ENCODE results near the gene GRIP2. TPM values are rescaled to one million over a fixed set of nuclear protein-coding genes. Genes with fewer than 3 reads are reported as not detected.

GRIP2 gene
- polyA plus RNA-seq, 1 donor (not counting 4 experiments of a cell fraction or from before 2014, with no cell fraction given) = 0.01 TPM

- DNase-seq (ENCODE audit: low read depth, low spot score) (no peak), FAIRE-seq (no peak)
- Histone ChIP-seq H4K20me1 (ENCODE audit: control insufficient read depth, extremely low read depth, insufficient read depth, low read length) (no peaks in the 10 kb centered on the region), H3K4me2 (ENCODE audit: control insufficient read depth, extremely low read depth, insufficient read depth, low read depth, low read length) (no peak overlapping the region), H3K4me1 (ENCODE audit: control insufficient read depth, extremely low read depth, insufficient read depth, low read length) (no peaks in the 10 kb centered on the region), H3K4me3 (ENCODE audit: control insufficient read depth in 2 of 3, extremely low read depth in 1 of 3, insufficient read depth in 2 of 3, low read depth in 1 of 3, low read length in 3 of 3) (no peak overlapping the region), H3K27me3 (ENCODE audit: control insufficient read depth, extremely low read depth, insufficient read depth, low read length) (peaks cover 67% of the 10 kb centered on the region), H3K27ac (ENCODE audit: control insufficient read depth, insufficient read depth, low read length) (no peak overlapping the region), H3K9me1 (ENCODE audit: control insufficient read depth, extremely low read depth, insufficient read depth, low read length) (no peaks in the 10 kb centered on the region), H2AFZ (ENCODE audit: control insufficient read depth, low read length) (no peak overlapping the region), H3K9ac (ENCODE audit: control insufficient read depth, extremely low read depth, insufficient read depth, low read length) (no peak overlapping the region), H3K79me2 (ENCODE audit: control insufficient read depth, insufficient read depth, low read length) (no peaks in the 10 kb centered on the region), H3K9me3 (ENCODE audit: control insufficient read depth, low read depth, low read length) (no peaks in the 10 kb centered on the region), H3K36me3 (ENCODE audit: control insufficient read depth in 2 of 2, extremely low read depth in 1 of 2, insufficient read depth in 2 of 2, low read length in 2 of 2) (no peaks in the 10 kb centered on the region)
- dilution Hi-C loops (cut with MboI; ENCODE audit: extremely low pct_ligation_motif_present, low sequenced_read_pairs) = no loop called here
- TF ChIP-seq CTCF (optimal IDR thresholded peaks at IDR 0.05 in 1 of 3, IDR thresholded peaks at IDR 0.05 in 1 of 3, conservative IDR thresholded peaks at IDR 0.05 in 1 of 3; ENCODE audit: extremely low read depth in 1 of 3, insufficient read depth in 2 of 3, low read length in 3 of 3) (no peak), EZH2 (IDR thresholded peaks at IDR 0.05; ENCODE audit: low read length) (no peak)
These were observed 33.6 kb upstream of the GRIP2 start for GRCh38 chr3:14573706-14574105.

- no peak overlapping the region for H2AFZ ChIP-seq (ENCODE audit: control insufficient read depth, low read length)
- no peak for TF ChIP-seq EZH2 (IDR thresholded peaks at IDR 0.05; ENCODE audit: low read length)
- no peak for TF ChIP-seq CTCF (optimal IDR thresholded peaks at IDR 0.05 in 1 of 3, IDR thresholded peaks at IDR 0.05 in 1 of 3, conservative IDR thresholded peaks at IDR 0.05 in 1 of 3; ENCODE audit: extremely low read depth in 1 of 3, insufficient read depth in 2 of 3, low read length in 3 of 3)
- no peak overlapping the region for H3K9ac ChIP-seq (ENCODE audit: control insufficient read depth, extremely low read depth, insufficient read depth, low read length)
- H3K4me1 ChIP-seq (ENCODE audit: control insufficient read depth, extremely low read depth, insufficient read depth, low read length) = no peaks in the 10 kb centered on the region
- H3K4me2 ChIP-seq (ENCODE audit: control insufficient read depth, extremely low read depth, insufficient read depth, low read depth, low read length) = no peak overlapping the region
- H3K36me3 ChIP-seq (ENCODE audit: control insufficient read depth in 2 of 2, extremely low read depth in 1 of 2, insufficient read depth in 2 of 2, low read length in 2 of 2) = no peaks in the 10 kb centered on the region
- dilution Hi-C loops (cut with MboI; ENCODE audit: extremely low pct_ligation_motif_present, low sequenced_read_pairs) = no loop called here
- FAIRE-seq (no peak), DNase-seq (ENCODE audit: low read depth, low spot score) (no peak)
- H3K9me1 ChIP-seq (ENCODE audit: control insufficient read depth, extremely low read depth, insufficient read depth, low read length) = no peaks in the 10 kb centered on the region
- H3K4me3 ChIP-seq (ENCODE audit: control insufficient read depth in 2 of 3, extremely low read depth in 1 of 3, insufficient read depth in 2 of 3, low read depth in 1 of 3, low read length in 3 of 3) = no peak overlapping the region
- no peaks in the 10 kb centered on the region for H4K20me1 ChIP-seq (ENCODE audit: control insufficient read depth, extremely low read depth, insufficient read depth, low read length)
- H3K9me3 ChIP-seq (ENCODE audit: control insufficient read depth, low read depth, low read length) = no peaks in the 10 kb centered on the region
- no peaks in the 10 kb centered on the region for H3K79me2 ChIP-seq (ENCODE audit: control insufficient read depth, insufficient read depth, low read length)
- no peak overlapping the region for H3K27ac ChIP-seq (ENCODE audit: control insufficient read depth, insufficient read depth, low read length)
- peaks cover 74% of the 10 kb centered on the region for H3K27me3 ChIP-seq (ENCODE audit: control insufficient read depth, extremely low read depth, insufficient read depth, low read length)
These were observed 30.7 kb upstream of the GRIP2 start for GRCh38 chr3:14570864-14571263.
